ENCODE measurements around the gene FBXL3.

FBXL3 gene

GRCh38 chr13:77036279-77036678 is 9.3 kb upstream of the FBXL3 start:
- ChIA-PET CTCF (no interaction called here), POLR2A (no interaction called here)
- Histone ChIP-seq H3K4me3 (ENCODE audit: low read depth, low read length) (no peak overlapping the region), H3K27ac (ENCODE audit: extremely low read depth, low read depth, low read length) (no peak overlapping the region), H3K36me3 (ENCODE audit: control insufficient read depth in 2 of 2, insufficient read depth in 1 of 2, low read length in 2 of 2) (no peaks in the 10 kb centered on the region), H3K4me1 (ENCODE audit: control insufficient read depth, insufficient read depth, low read length) (no peaks in the 10 kb centered on the region), H3K9me3 (ENCODE audit: control insufficient read depth, insufficient read depth, low read depth, low read length) (no peaks in the 10 kb centered on the region)
- TF ChIP-seq ZNF473 (tag by site-specific recombination; IDR thresholded peaks at IDR 0.05) = no peak
- no peak for TF ChIP-seq ZNF571 (tag by site-specific recombination; IDR thresholded peaks at IDR 0.05)
- no peak for TF ChIP-seq ZNF707 (tag by site-specific recombination; IDR thresholded peaks at IDR 0.05)
- TF ChIP-seq TCF7L2 (IDR thresholded peaks at IDR 0.05; ENCODE audit: borderline replicate concordance, low read depth, low read length) = no peak

GRCh38 chr13:77034881-77035280 is 7.9 kb upstream of the FBXL3 start:
- H3K27ac ChIP-seq (ENCODE audit: extremely low read depth, low read depth, low read length) = no peak overlapping the region
- TF ChIP-seq ZNF214 (tag by site-specific recombination; IDR thresholded peaks at IDR 0.05; ENCODE audit: borderline replicate concordance) (no peak), ZNF558 (tag by site-specific recombination; IDR thresholded peaks at IDR 0.05) (no peak), ZNF513 (tag by site-specific recombination; IDR thresholded peaks at IDR 0.05) (no peak), ZNF621 (tag by site-specific recombination; IDR thresholded peaks at IDR 0.05) (no peak), ZNF362 (tag by site-specific recombination; IDR thresholded peaks at IDR 0.05) (no peak), ZNF37A (tag by site-specific recombination; IDR thresholded peaks at IDR 0.05) (no peak), ZSCAN30 (tag by site-specific recombination; IDR thresholded peaks at IDR 0.05) (no peak), PBX3 (CRISPR knock-in tag; IDR thresholded peaks at IDR 0.05) (no peak), ZBTB48 (tag by site-specific recombination; IDR thresholded peaks at IDR 0.05) (no peak), PATZ1 (tag by site-specific recombination; IDR thresholded peaks at IDR 0.05) (no peak), ZNF707 (tag by site-specific recombination; IDR thresholded peaks at IDR 0.05) (no peak), KLF16 (tag by site-specific recombination; IDR thresholded peaks at IDR 0.05) (no peak), ZNF585B (tag by site-specific recombination; IDR thresholded peaks at IDR 0.05) (no peak), ZNF169 (tag by site-specific recombination; IDR thresholded peaks at IDR 0.05) (no peak)
- H3K4me1 ChIP-seq (ENCODE audit: control insufficient read depth, insufficient read depth, low read length) = no peaks in the 10 kb centered on the region
- H3K4me3 ChIP-seq (ENCODE audit: low read depth, low read length) = no peak overlapping the region
- ChIA-PET POLR2A (no interaction called here), CTCF (interaction anchor here (0.6 kb wide), 1 partner anchor 15 kb away, joined by 4 read pairs; no protein-coding TSS in a partner anchor)
- H3K9me3 ChIP-seq (ENCODE audit: control insufficient read depth, insufficient read depth, low read depth, low read length) = no peaks in the 10 kb centered on the region
- H3K36me3 ChIP-seq (ENCODE audit: control insufficient read depth in 2 of 2, insufficient read depth in 1 of 2, low read length in 2 of 2) = no peaks in the 10 kb centered on the region

- Histone ChIP-seq H3K4me3 (ENCODE audit: low read depth, low read length) (no peak overlapping the region), H3K27ac (ENCODE audit: extremely low read depth, low read depth, low read length) (no peak overlapping the region), H3K36me3 (ENCODE audit: control insufficient read depth in 2 of 2, insufficient read depth in 1 of 2, low read length in 2 of 2) (no peaks in the 10 kb centered on the region), H3K4me1 (ENCODE audit: control insufficient read depth, insufficient read depth, low read length) (no peaks in the 10 kb centered on the region), H3K9me3 (ENCODE audit: control insufficient read depth, insufficient read depth, low read depth, low read length) (no peaks in the 10 kb centered on the region)
- CTCF ChIA-PET = no interaction called here
- POLR2A ChIA-PET = no interaction called here
- TF ChIP-seq ZNF184 (tag by site-specific recombination; IDR thresholded peaks at IDR 0.05) (no peak), MZF1 (tag by site-specific recombination; IDR thresholded peaks at IDR 0.05; ENCODE audit: borderline replicate concordance) (no peak), ZFP3 (tag by site-specific recombination; IDR thresholded peaks at IDR 0.05; ENCODE audit: low read depth) (no peak), GLIS1 (tag by site-specific recombination; IDR thresholded peaks at IDR 0.05) (no peak), ZNF18 (tag by site-specific recombination; IDR thresholded peaks at IDR 0.05) (no peak), ZNF692 (tag by site-specific recombination; IDR thresholded peaks at IDR 0.05) (no peak), ZNF560 (tag by site-specific recombination; IDR thresholded peaks at IDR 0.05; ENCODE audit: borderline replicate concordance) (no peak)
These were observed 6.9 kb upstream of the FBXL3 start for GRCh38 chr13:77033717-77034302.

Measured in HEK293 (cell line).